ENCODE measurements around the gene SMU1. TPM values are rescaled to one million over a fixed set of nuclear protein-coding genes. Genes with fewer than 3 reads are reported as not detected.

SMU1 gene
- total RNA-seq, 2 donors from 2014 or later, result 25.0 to 28.7 TPM

- Histone ChIP-seq H3K4me3 (ENCODE audit: low read length) (peak within 1 kb of the TSS; percentile 97), H3K27ac (ENCODE audit: low read depth, low read length) (peak within 1 kb of the TSS; percentile 98), H3K9ac (ENCODE audit: extremely low read depth, low read length, poor library complexity, severe bottlenecking) (peak within 1 kb of the TSS; percentile 95), H3K36me3 (ENCODE audit: control insufficient read depth, insufficient read depth, low read length) (peaks cover 48% of the 10 kb centered on the region), H3K27me3 (ENCODE audit: control insufficient read depth, insufficient read depth, low read length, poor library complexity, severe bottlenecking) (no peaks in the 10 kb centered on the region), H3K4me1 (ENCODE audit: control insufficient read depth, insufficient read depth, low read length) (peaks cover 9% of the 10 kb centered on the region), H3K9me3 (ENCODE audit: control insufficient read depth, low read length) (no peaks in the 10 kb centered on the region)
- peak within 1 kb of the TSS; percentile 95 for H3K27ac Mint-ChIP-seq
- H3K27me3 Mint-ChIP-seq (ENCODE audit: insufficient read depth), result no peaks in the 10 kb centered on the region
- H3K36me3 Mint-ChIP-seq (ENCODE audit: low read depth), result peaks cover 53% of the 10 kb centered on the region
- DNase-seq, result peak; percentile 97
- H3K4me1 Mint-ChIP-seq, result peaks cover 30% of the 10 kb centered on the region
- no peaks in the 10 kb centered on the region for H3K9me3 Mint-ChIP-seq
- WGBS, 2 experiments (ENCODE audit: insufficient coverage in 1 of 2, insufficient read length in 1 of 2), result 0 to 1% methylated on average over 19 to 61 of the region's 61 CpGs
- peak within 1 kb of the TSS; percentile 96 for H3K4me3 Mint-ChIP-seq
- TF ChIP-seq, protein P1, sequence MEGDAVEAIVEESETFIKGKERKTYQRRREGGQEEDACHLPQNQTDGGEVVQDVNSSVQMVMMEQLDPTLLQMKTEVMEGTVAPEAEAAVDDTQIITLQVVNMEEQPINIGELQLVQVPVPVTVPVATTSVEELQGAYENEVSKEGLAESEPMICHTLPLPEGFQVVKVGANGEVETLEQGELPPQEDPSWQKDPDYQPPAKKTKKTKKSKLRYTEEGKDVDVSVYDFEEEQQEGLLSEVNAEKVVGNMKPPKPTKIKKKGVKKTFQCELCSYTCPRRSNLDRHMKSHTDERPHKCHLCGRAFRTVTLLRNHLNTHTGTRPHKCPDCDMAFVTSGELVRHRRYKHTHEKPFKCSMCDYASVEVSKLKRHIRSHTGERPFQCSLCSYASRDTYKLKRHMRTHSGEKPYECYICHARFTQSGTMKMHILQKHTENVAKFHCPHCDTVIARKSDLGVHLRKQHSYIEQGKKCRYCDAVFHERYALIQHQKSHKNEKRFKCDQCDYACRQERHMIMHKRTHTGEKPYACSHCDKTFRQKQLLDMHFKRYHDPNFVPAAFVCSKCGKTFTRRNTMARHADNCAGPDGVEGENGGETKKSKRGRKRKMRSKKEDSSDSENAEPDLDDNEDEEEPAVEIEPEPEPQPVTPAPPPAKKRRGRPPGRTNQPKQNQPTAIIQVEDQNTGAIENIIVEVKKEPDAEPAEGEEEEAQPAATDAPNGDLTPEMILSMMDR (conservative IDR thresholded peaks at IDR 0.05), result no peak
Observed at GRCh38 chr9:33024966-33025571, 51.4 kb downstream of the SMU1 start, which contains the start of gene DNAJA1. Gene DNAJA1, plus strand, starts transcription at chr9:33025273. Its CDS starts 1,212 bp downstream, at chr9:33026485.

- Histone ChIP-seq H3K4me1 (ENCODE audit: control insufficient read depth, insufficient read depth, low read length) (peaks cover 9% of the 10 kb centered on the region), H3K27me3 (ENCODE audit: control insufficient read depth, insufficient read depth, low read length, poor library complexity, severe bottlenecking) (no peaks in the 10 kb centered on the region), H3K9ac (ENCODE audit: extremely low read depth, low read length, poor library complexity, severe bottlenecking) (peak overlapping the region; percentile 95), H3K4me3 (ENCODE audit: low read length) (peak overlapping the region; percentile 97), H3K27ac (ENCODE audit: low read depth, low read length) (peak overlapping the region; percentile 91), H3K9me3 (ENCODE audit: control insufficient read depth, low read length) (no peaks in the 10 kb centered on the region), H3K36me3 (ENCODE audit: control insufficient read depth, insufficient read depth, low read length) (peaks cover 47% of the 10 kb centered on the region)
- Mint-ChIP-seq H3K36me3 (ENCODE audit: low read depth) (peaks cover 49% of the 10 kb centered on the region), H3K27ac (peak overlapping the region; percentile 95), H3K4me1 (peaks cover 26% of the 10 kb centered on the region), H3K9me3 (no peaks in the 10 kb centered on the region), H3K27me3 (ENCODE audit: insufficient read depth) (no peaks in the 10 kb centered on the region), H3K4me3 (peak overlapping the region; percentile 96)
- WGBS, 2 experiments (ENCODE audit: insufficient coverage in 1 of 2, insufficient read length in 1 of 2), result 26 to 45% methylated on average over 19 to 33 of the region's 33 CpGs
- TF ChIP-seq, protein P1 (conservative IDR thresholded peaks at IDR 0.05), result no peak
- DNase-seq, result no peak
Observed at GRCh38 chr9:33024126-33024965, 52.1 kb downstream of the SMU1 start.

- no peaks in the 10 kb centered on the region for H3K27me3 Mint-ChIP-seq (ENCODE audit: insufficient read depth)
- H3K4me1 Mint-ChIP-seq, result peaks cover 26% of the 10 kb centered on the region
- H3K4me1 ChIP-seq (ENCODE audit: control insufficient read depth, insufficient read depth, low read length), result peaks cover 9% of the 10 kb centered on the region
- H3K36me3 Mint-ChIP-seq (ENCODE audit: low read depth), result peaks cover 46% of the 10 kb centered on the region
- peak overlapping the region; percentile 97 for H3K4me3 ChIP-seq (ENCODE audit: low read length)
- H3K27ac Mint-ChIP-seq, result peak overlapping the region; percentile 95
- TF ChIP-seq, protein P1 (conservative IDR thresholded peaks at IDR 0.05), result no peak
- H3K9ac ChIP-seq (ENCODE audit: extremely low read depth, low read length, poor library complexity, severe bottlenecking), result no peak overlapping the region
- H3K9me3 ChIP-seq (ENCODE audit: control insufficient read depth, low read length), result no peaks in the 10 kb centered on the region
- 95 to 100% methylated on average over 4 of the region's 4 CpGs for WGBS, 2 experiments (ENCODE audit: insufficient coverage in 1 of 2, insufficient read length in 1 of 2)
- H3K4me3 Mint-ChIP-seq, result peak overlapping the region; percentile 96
- H3K36me3 ChIP-seq (ENCODE audit: control insufficient read depth, insufficient read depth, low read length), result peaks cover 40% of the 10 kb centered on the region
- H3K27ac ChIP-seq (ENCODE audit: low read depth, low read length), result no peak overlapping the region
- no peak for DNase-seq
- H3K9me3 Mint-ChIP-seq, result no peaks in the 10 kb centered on the region
- no peaks in the 10 kb centered on the region for H3K27me3 ChIP-seq (ENCODE audit: control insufficient read depth, insufficient read depth, low read length, poor library complexity, severe bottlenecking)
Observed at GRCh38 chr9:33023661-33024060, 52.8 kb downstream of the SMU1 start.
